HCEC 1CT (cell line): ENCODE data around the gene C1orf226.

Experiments used
- DNase-seq: peaks from one replicate; pipeline ENCODE4 v3.0.0-alpha.2; 2017

The C1orf226 gene

GRCh38 chr1:162386292-162387225 lies 5.0 kb downstream of the C1orf226 start:
- no peak for DNase-seq

- no peak for DNase-seq
Measured at GRCh38 chr1:162387226-162388082, 5.9 kb downstream of the C1orf226 start.

GRCh38 chr1:162388083-162388594 lies 6.6 kb downstream of the C1orf226 start:
- DNase-seq = no peak

- DNase-seq = no peak
Measured at GRCh38 chr1:162388615-162389014, 7.1 kb downstream of the C1orf226 start.

- DNase-seq = peak; percentile 80
Measured at GRCh38 chr1:162389021-162389818, 7.7 kb downstream of the C1orf226 start.

- no peak for DNase-seq
Measured at GRCh38 chr1:162389971-162390370, 8.4 kb downstream of the C1orf226 start.

- no peak for DNase-seq
Measured at GRCh38 chr1:162390396-162391185, 9.1 kb downstream of the C1orf226 start.

- peak; percentile 53 for DNase-seq
Measured at GRCh38 chr1:162391790-162392563, 10.4 kb downstream of the C1orf226 start.

- DNase-seq = no peak
Measured at GRCh38 chr1:162396201-162396906, 14.8 kb downstream of the C1orf226 start.

- no peak for DNase-seq
Measured at GRCh38 chr1:162397039-162397448, 15.5 kb downstream of the C1orf226 start.

GRCh38 chr1:162397943-162398560 lies 16.5 kb downstream of the C1orf226 start:
- no peak for DNase-seq

- DNase-seq = no peak
Measured at GRCh38 chr1:162398999-162399580, 17.6 kb downstream of the C1orf226 start.

GRCh38 chr1:162400790-162401355 lies 19.3 kb downstream of the C1orf226 start:
- no peak for DNase-seq

GRCh38 chr1:162404550-162405160 lies 23.1 kb downstream of the C1orf226 start:
- DNase-seq = peak; percentile 85

GRCh38 chr1:162405800-162406199 lies 24.3 kb downstream of the C1orf226 start:
- peak; percentile 64 for DNase-seq

GRCh38 chr1:162406811-162407210 lies 25.3 kb downstream of the C1orf226 start:
- DNase-seq = peak; percentile 35

GRCh38 chr1:162407539-162407938 lies 26.0 kb downstream of the C1orf226 start:
- no peak for DNase-seq

GRCh38 chr1:162412002-162412401 lies 30.5 kb downstream of the C1orf226 start, which contains the start of gene SH2D1B:
TSS of gene SH2D1B (minus strand) at chr1:162412136. CDS start at chr1:162412016, 120 bp downstream.
- DNase-seq = no peak
